ENCODE results near the gene MINPP1.

Gene MINPP1

DNA sequence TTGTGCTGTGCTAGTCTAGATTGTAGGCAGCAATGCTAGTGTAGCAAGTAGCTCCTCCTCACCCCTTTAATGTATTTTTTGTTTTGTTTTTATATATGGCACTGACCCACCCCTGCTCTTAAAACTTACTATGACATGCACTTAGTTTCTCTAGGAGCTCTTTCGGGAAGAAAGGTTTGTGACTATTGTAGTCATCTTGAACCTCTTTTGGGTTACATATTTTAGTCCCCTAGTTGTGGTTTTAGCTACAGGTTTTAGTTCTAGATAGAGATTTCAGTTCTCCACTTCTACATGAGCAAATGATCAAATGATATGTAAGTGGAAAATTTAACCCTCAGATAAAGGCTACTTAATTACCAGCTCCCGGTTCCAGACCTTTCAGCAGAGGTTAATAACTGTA, 14.9 kb downstream of the MINPP1 start:
- in situ Hi-C loops (cut with HindIII; ENCODE audit: low sequenced_read_pairs): no loop called here

DNA sequence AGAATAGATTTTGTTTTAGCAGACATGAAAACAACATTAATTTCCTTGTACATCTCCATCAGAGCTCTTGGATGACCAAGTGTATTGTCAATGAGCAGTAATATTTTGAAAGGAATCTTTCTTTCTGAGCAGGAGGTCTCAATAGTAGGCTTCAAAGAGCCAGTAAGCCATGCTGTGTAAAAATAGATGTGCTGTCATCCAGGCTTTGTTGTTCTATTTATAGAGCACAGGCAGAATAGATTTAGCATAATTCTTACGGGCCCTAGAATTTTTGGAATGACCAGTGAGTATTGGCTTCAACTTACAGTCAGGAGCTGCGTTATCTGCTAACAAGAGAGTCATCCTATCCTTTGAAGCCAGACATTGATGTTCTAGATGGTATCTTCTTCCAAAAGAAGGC, 19.0 kb downstream of the MINPP1 start:
- in situ Hi-C loops (cut with HindIII; ENCODE audit: low sequenced_read_pairs): no loop called here

DNA sequence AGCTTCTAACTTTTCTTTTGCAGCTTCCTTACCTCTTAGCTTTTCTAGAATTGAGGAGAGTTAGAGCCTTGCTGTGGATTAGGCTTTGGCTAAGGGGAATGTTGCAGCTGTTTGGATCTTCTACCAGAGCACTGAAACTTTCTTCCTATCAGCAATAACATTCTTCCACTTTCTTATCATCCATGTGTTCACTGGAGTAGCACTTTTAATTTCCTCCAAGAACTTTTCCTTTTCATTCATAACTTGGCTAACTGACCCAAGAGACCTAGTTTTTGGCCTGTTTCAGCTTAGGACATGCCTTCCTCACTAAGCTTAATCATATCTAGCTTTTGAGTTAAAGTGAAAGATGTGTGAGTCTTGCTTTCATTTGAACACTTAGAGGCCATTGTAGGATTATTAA, 19.6 kb downstream of the MINPP1 start:
- in situ Hi-C loops (cut with HindIII; ENCODE audit: low sequenced_read_pairs): no loop called here

DNA sequence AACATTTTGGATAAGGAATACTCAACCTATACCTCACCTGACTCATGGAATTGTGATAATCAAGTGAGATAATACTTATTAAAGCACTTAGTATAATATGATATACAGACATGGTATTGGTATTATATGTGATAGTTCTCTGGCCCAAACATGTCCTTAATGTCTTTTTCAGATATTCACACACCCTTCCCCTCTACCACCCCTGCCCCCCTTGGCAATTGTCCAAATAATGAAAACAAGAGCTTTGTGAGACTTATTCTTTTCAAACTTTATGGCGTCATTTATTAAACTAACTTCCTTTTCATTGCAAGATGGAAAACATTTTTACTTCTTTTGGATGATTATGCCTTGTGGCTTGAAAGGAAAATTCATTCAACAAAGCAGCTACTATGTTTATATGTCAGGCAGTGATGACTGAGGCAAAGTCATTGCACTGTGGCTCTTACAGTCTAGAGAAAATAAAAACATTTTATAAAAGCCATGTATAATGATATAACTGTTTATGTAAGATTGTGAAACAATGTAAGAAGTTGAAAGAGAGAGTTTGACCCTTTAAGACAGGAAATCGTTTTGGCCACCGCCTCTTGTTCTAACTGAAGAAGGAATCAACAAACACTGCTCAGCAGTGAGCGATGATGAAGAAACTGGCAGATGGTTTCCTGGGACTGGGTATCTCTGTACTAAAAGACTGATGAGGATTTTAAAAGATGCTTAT, 27.4 kb downstream of the MINPP1 start:
- in situ Hi-C loops (cut with HindIII; ENCODE audit: low sequenced_read_pairs): no loop called here

DNA sequence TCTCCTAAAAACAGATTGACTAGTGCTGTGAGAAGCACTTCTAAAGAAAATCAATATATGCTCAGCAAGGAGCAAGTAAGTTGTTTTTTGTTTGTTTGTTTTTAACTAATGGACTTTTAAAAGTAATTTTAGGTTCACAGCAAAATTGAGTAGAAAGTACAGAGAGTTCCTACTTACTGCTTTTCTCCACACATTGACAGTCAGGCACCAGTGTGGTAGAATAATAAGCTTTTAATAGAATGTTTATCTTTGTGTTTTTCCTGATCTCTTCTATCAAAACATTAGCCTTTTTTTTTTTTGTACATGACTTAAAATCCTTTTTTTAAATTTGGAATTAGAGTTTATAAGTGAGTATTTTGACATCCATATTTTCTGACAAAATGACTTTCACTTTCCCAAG, 28.0 kb downstream of the MINPP1 start:
- in situ Hi-C loops (cut with HindIII; ENCODE audit: low sequenced_read_pairs): no loop called here

DNA sequence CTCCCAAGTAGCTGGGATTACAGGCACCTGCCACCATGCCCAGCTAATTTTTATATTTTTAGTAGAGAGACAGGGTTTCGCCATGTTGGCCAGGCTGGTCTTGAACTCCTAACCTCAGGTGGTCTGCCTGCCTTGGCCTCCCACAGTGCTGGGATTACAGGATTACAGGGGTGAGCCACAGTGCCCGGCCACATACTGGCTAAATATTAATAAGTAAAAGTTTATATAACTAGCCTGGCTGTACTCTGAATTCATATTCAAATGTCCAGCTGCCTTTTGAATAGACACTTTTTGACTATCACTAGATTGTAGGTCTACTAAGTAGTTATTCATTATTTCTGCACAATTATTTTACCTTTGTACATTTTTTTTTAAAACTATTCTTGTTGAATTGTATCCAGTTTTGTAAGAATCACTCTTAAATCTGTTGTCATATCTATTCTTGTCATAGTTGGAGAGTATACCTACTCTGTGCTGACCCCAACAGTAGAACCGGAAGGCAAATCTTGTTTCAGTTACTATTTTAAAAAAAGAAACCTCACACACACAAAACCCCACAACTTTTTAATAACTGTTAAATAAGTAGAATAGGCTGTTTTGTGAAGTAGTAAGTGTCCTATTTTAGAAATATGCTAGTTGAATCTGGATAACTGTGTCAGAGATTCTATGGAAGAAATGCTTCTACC, 29.6 kb downstream of the MINPP1 start:
- in situ Hi-C loops (cut with HindIII; ENCODE audit: low sequenced_read_pairs): no loop called here

DNA sequence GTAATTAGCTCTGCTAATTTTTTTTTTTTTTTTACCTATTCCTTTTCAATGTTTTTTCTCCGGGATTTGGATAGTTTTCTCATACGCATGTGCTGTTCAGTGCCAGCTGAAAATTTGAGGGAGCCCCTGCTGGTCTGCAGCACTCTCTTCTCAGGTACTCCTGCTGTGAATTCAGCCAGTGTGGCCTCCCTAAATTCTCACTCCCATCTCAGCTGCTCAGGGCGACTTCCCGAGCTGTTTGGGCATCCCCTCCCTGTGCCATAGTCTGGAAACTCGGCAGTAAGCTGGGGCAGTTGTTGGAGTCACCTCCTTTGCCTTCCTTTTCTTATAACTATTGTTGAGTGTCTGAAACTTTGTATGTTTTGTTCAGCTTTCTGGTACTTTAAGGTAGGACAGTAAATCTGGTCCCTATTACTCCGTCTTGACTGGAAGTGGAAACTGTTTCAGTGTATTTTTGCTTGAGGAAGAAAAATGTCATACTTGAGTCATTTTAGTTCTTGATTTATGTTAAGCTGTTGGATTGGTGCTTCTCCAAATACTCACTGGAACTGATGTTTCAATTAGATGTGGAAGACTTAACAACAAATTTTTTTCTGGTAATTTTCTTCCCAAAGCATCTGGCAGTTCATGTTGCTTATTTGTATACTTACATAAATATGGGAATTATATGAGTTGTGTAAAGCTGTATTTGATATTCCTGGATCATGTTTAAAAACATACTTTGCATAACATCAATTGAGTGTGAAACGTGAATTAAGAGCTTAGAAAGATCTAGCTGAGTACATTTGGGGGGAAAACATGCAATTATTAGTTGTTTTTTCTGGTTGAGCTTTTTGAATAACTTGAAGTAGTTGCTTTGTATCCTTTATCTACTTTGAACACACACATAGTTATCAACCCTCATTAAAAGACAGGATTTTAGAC, 33.7 kb downstream of the MINPP1 start:
- in situ Hi-C loops (cut with HindIII; ENCODE audit: low sequenced_read_pairs): no loop called here

DNA sequence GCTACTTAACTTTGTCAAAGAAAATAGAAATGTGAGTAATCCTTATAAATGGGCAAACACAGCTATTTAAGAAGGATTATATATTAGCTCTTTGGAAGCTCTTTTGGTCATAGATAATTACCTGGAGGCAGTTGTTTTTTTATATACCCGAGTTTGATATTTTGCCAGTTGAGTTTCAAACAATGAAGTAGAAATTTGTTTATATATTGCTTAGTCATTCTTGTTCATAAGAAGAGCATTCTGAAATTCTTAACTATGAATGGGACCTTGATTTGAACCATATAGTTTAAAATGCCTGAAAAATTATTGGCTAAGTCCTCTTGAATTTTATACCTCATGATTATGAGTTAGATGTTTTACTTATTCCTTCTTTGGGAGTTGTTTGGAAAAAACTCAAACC, 36.4 kb downstream of the MINPP1 start:
- in situ Hi-C loops (cut with HindIII; ENCODE audit: low sequenced_read_pairs): no loop called here

DNA sequence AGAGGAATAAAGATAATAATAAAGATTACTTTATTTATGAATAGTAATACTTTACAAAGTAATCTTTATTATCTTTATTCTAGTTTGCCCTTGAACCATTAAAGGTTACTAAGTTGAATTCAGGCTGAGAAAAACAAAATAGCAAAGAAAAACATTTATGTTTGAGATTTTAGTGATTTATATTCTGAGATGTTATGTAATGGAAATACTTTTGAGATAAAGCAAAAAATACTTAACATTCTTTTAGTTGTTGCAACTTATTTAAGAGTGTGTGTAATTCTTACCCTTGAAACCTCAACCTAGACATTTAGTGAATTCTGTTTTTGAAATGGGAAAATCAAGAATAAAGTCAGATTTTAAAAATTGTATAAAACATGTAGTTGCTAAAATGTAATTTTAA, 40.0 kb downstream of the MINPP1 start:
- in situ Hi-C loops (cut with HindIII; ENCODE audit: low sequenced_read_pairs): no loop called here

DNA sequence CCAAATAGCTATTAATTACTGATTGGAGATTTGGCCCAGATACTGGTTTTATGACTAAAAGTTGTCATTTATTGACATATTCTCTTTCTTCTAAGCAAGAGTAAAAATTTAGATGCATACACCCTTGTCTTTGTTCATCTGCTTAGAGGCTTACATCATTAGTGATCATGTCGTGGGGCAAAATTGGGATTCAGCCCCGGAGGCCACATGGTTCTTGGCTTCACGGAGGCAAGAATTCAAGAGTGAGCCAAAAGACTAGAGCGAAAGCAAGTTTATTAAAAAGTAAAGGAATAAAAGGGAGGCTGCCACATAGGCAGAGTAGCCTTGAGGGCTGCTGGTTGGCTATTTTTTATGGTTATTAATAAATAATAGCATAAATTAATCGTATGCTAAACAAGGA, 41.1 kb downstream of the MINPP1 start:
- in situ Hi-C loops (cut with HindIII; ENCODE audit: low sequenced_read_pairs): no loop called here

DNA sequence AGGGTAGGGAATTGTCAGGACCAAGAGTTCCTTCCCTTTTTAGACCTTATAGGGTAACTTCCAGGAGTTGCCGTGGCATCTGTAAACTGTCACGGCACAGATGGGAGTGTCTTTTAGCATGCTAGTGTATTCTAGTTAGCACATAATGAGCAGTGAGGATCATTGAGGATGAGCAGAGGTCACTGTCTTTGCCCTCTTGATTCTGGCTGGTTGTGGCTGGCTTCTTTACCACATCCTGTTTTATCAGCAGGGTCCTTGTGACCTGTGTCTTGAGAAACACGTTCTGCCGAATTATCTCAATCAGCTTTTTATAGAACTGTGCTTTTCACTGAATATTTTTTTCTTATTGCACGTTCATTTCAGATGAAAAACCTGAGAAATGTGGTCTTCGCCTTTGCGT, 41.5 kb downstream of the MINPP1 start:
- in situ Hi-C loops (cut with HindIII; ENCODE audit: low sequenced_read_pairs): no loop called here

DNA sequence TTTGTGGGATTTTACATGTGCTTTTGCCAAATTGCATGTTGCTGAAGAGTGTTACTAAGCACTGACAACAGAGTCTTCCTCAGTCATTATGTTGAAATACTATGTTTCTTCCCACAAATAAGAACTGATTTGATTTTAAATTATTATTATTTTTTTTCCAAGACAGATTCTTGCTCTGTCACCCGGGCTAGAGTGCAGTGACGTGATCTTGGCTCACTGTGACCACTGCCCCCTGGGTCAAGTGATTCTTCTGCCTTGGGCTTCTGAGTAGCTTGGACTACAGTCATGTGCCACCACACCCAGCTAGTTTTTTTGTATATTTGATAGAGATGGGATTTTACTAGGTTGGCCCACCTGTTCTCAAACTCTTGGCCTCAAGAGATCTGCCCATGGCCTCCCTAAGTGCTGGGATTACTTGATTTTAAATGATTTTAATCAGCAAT, 42.3 kb downstream of the MINPP1 start:
- in situ Hi-C loops (cut with HindIII; ENCODE audit: low sequenced_read_pairs): no loop called here

DNA sequence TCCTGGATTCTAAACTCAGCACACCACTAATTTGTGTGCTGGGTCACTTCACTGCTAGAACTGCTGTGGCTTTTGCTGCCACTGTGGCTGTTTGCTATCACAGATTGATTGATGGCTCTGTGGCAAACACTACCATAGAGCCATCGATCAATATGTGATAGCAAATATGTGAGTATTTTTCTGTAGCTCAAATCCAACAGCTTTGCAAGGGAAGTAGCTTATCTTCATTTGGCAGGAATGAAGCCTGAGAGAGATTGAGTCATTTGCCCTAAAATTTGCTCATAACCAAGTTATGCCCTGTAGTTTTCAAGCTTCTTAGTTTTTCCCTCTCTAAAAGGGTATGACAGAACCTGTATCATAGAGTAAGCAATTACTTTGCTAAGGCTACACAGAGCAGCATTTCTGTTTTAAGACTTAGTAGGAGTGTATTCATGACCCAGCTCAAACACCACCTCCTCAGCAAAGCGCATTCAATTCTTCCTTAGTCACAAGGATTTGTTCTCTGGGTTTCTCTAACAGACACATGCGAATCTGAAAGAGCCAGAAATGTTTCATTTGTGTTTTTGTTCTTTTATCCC, 43.1 kb downstream of the MINPP1 start:
- in situ Hi-C loops (cut with HindIII; ENCODE audit: low sequenced_read_pairs): no loop called here

DNA sequence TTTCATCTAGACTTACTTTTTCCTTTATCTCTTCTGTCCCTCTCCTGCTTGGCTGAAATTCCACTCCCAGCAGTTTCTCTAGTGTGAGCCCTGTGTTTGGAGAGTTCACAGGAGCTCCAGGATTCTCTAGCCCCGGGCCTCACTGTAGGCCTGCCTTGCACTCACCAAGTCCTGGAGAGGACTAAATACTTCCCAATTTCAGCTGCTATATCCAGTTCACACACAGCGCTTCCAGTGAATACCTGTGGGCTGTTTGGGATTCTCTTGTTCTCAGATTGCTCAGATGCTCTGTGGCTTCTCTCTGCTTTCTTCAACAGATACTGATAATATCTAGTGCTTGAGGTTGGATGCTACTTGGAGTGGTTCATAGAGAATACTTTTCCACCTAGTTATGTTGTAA, 46.0 kb downstream of the MINPP1 start:
- in situ Hi-C loops (cut with HindIII; ENCODE audit: low sequenced_read_pairs): no loop called here

DNA sequence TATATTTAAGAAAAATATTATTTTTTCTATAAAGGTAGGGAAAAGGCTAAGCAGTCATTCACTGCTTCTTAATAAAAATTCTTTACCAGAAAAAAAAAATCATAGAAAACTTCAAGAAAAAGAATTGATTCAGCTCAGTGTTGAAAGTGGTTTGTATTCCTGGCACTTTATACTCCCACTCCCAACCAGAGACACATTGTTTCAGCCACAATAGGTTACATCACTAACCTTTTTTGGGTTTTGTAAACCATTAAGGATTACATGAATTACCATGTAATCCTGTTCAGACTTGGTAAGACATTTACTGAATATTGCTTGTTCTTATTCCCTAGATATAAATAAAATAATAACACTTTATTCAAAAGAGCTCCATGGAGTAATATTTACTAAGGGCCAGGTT, 46.6 kb downstream of the MINPP1 start:
- in situ Hi-C loops (cut with HindIII; ENCODE audit: low sequenced_read_pairs): no loop called here

DNA sequence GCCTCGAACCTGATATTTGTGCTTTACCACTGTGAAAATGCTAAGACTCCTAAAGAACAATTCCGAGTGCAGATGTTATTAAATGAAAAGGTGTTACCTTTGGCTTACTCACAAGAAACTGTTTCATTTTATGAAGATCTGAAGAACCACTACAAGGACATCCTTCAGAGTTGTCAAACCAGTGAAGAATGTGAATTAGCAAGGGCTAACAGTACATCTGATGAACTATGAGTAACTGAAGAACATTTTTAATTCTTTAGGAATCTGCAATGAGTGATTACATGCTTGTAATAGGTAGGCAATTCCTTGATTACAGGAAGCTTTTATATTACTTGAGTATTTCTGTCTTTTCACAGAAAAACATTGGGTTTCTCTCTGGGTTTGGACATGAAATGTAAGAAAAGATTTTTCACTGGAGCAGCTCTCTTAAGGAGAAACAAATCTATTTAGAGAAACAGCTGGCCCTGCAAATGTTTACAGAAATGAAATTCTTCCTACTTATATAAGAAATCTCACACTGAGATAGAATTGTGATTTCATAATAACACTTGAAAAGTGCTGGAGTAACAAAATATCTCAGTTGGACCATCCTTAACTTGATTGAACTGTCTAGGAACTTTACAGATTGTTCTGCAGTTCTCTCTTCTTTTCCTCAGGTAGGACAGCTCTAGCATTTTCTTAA, 47.7 kb downstream of the MINPP1 start:
- in situ Hi-C loops (cut with HindIII; ENCODE audit: low sequenced_read_pairs): no loop called here

DNA sequence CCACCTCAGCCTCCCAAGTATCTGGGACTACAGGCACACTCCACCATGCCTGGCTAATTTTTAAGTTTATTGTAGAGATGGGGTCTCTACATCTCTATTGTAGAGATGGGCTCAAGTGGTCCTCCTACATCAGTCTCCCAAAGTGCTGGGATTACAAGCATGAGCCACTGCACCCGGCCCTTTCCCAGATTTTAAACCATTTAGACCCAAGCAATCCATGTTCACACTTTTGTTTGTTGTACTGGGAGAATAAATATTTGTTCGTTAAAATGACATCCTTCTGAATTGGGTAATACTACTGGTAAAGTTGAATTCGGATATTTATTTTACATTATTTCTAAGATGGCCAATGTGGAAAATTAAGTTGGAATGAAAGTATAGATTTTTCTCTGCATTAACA, 52.7 kb downstream of the MINPP1 start:
- in situ Hi-C loops (cut with HindIII; ENCODE audit: low sequenced_read_pairs): no loop called here

DNA sequence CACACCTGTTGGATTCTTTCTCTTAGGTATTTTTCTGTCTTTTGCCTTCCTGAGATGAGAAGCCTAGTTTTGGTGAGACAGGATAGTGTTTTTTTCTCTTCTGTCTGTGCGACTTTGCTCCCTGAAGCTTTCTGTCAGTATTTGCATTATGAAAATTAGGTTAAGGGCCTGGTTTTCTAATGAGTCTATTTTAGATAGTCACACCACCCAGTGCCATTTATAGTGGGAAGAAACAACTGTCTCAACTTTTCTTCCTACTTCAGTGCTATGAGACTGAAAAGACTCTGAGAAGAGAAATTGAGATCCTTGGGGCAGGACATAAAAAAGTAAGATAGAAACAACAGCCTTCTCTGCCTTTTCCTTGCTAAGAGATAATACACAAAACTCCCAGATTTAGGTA, 53.6 kb downstream of the MINPP1 start:
- in situ Hi-C loops (cut with HindIII; ENCODE audit: low sequenced_read_pairs): no loop called here

DNA sequence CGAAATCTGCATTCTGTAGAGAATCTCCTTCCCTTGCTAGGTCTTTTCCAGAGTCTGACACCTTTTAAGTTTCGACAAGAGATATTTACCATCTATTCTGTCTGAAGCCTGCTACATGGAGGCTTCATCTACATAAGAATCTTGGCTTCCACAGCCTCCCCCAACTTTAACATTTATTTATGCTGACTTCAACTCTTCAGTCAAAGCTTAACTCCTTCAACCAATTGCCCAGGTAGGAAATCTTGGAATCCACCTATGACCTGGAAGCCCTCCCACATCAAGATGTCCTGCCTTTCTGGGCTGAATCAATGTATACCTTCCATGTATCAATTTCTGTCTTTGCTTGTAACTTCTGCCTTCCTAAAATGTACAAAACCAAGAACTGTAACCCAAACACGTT, 54.7 kb downstream of the MINPP1 start:
- in situ Hi-C loops (cut with HindIII; ENCODE audit: low sequenced_read_pairs): no loop called here

DNA sequence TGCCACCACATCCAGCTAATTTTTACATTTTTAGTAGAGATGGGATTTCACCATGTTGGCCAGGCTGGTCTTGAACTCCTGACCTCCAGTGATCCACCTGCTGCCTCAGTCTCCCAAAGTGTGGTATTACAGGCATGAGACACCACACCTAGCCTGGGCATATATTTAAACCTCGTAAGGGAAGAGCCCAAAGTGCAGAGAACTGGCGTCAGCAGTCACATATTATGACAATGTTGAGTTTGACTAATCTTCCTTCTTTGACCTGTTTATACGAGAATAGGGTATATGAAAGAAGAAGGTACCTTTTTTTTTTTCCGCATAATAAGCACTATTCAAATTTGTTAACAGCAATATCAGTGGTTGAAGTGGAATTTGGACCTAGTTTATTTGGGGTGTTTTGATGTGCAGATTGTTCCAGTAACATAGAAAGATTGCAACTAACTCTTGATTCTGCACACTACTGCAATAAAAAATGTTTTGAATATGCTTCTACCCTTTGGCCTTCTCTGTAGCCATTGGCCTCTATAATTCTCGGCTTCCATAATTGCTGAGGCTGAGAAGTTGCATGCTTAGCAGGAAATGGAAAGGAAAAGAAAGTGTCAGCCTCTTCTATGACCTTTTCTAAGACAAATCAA, 55.9 kb downstream of the MINPP1 start:
- in situ Hi-C loops (cut with HindIII; ENCODE audit: low sequenced_read_pairs): no loop called here
